Ovary (tissue), 3 donors: ENCODE results near the gene ITPR3.

ENCODE experiments used
- CTCF ChIP-seq, 3 donors: fragments of 450-650 bp in 2 of 3; fragments of 200-600 bp in 1 of 3; IDR thresholded peaks; one replicate each; pipeline versions ENCODE4 v1.5.1 to v1.8.0; 2016 to 2022; ENCODE audit warnings: antibody characterized with exemption in 3 of 3, mild to moderate bottlenecking in 1 of 3
- POLR2A ChIP-seq: fragments of 450-650 bp; IDR thresholded peaks from one replicate; pipeline ENCODE4 v1.6.1; 2017; ENCODE audit warnings: antibody characterized with exemption, mild to moderate bottlenecking, moderate library complexity
- donor health status: DM: no; HTN: no; CAD: no.

- no peak for TF ChIP-seq CTCF (IDR thresholded peaks at IDR 0.05)
- no peak for TF ChIP-seq POLR2A
These were observed 91.8 kb downstream of the ITPR3 start for GRCh38 chr6:33712914-33713313.
